HCT116 (cell line): Measurements from ENCODE around the gene ACVRL1. TPM values are rescaled to one million over a fixed set of nuclear protein-coding genes. Genes with fewer than 3 reads are reported as not detected.

Source experiments
- ATAC-seq: fragments of 200-7000 bp; cut with Tn5 transposase; 2 replicates; pipeline ENCODE4 v1.9.1; 2020; ENCODE audit warnings: mild to moderate bottlenecking, moderate library complexity
- BruUV-seq: library from RNA; stranded (reverse); fragments of 400-500 nt; replicated peaks from 2 replicates; lab custom pipeline; 2021; lab: Mats Ljungman, UMichigan
- CTCF ChIA-PET: fragments of 300-600 bp; sonication (Branson Sonifier 250); formaldehyde crosslinking; loops from one replicate; lab custom pipeline; 2021; ENCODE audit warnings: antibody characterized with exemption; lab: Charles Lee
- POLR2A ChIA-PET: fragments of 300-600, 350-600 bp; sonication (Branson Sonifier 250); formaldehyde crosslinking; loops from one replicate; lab custom pipeline; 2021; ENCODE audit warnings: antibody characterized with exemption; lab: Charles Lee
- RAD21 ChIA-PET, 2 experiments: fragments of 300-600 bp; sonication (Branson Sonifier 250); formaldehyde crosslinking; loops; one replicate each; lab custom pipeline; 2023; ENCODE audit warnings: low total read pairs in 2 of 2; ENCODE audit not compliant: uncharacterized antibody in 2 of 2, unreplicated experiment in 2 of 2, low non-redundant PET in 1 of 2; lab: Charles Lee
- DNase-seq: peaks from one replicate; pipeline ENCODE4 v3.0.0-alpha.2; 2010; ENCODE audit warnings: low read depth, low spot score
- H2AFZ ChIP-seq: fragments of 200-600 bp; shearing (Covaris generic), sonication (generic); 2 replicates; pipeline ENCODE4 v1.6.1; 2017; ENCODE audit warnings: low read depth, mixed run types, mixed read lengths, antibody characterized with exemption, low read length; ENCODE audit not compliant: poor library complexity, severe bottlenecking
- H3K27ac ChIP-seq: 2 replicates; pipeline ENCODE4 v1.5.1; 2012; ENCODE audit warnings: low read depth, low read length
- H3K27me3 ChIP-seq: fragments of 200-600 bp; sonication (generic); 2 replicates; pipeline ENCODE4 v1.6.1; 2016; ENCODE audit warnings: mixed run types, low read length, mixed read lengths; ENCODE audit not compliant: insufficient read depth
- H3K36me3 ChIP-seq, 2 experiments: fragments of 200-500 bp in 1 of 2; fragments of 200-600 bp in 1 of 2; sonication (Bioruptor generic) in 1 of 2; sonication (generic) in 1 of 2; 2 replicates each; pipeline versions ENCODE4 v1.5.1 to v1.6.1; 2014 to 2016; ENCODE audit warnings: low read length in 2 of 2, inconsistent platforms in 1 of 2, mixed read lengths in 1 of 2, mixed run types in 1 of 2; ENCODE audit not compliant: insufficient read depth in 2 of 2, control insufficient read depth in 1 of 2
- H3K4me1 ChIP-seq, 2 experiments: fragments of 200-600 bp in 1 of 2; sonication (generic) in 1 of 2; 2 replicates each; pipeline versions ENCODE4 v1.5.1 to v1.6.1; 2012 to 2017; ENCODE audit warnings: low read length in 2 of 2, inconsistent platforms in 1 of 2, mild to moderate bottlenecking in 1 of 2, mixed read lengths in 1 of 2, mixed run types in 1 of 2, moderate library complexity in 1 of 2; ENCODE audit not compliant: insufficient read depth in 2 of 2, control insufficient read depth in 1 of 2
- H3K4me2 ChIP-seq: fragments of 200-600 bp; sonication (generic); 2 replicates; pipeline ENCODE4 v1.6.1; 2017; ENCODE audit warnings: mixed run types, low read length, mixed read lengths
- H3K4me3 ChIP-seq, 2 experiments: fragments of 200-600 bp in 1 of 2; sonication (generic) in 1 of 2; replicated peaks in 1 of 2; 2 replicates each; pipeline ENCODE4 v1.5.1; 2011 to 2016; ENCODE audit warnings: low read length in 2 of 2, control low read depth in 1 of 2, low read depth in 1 of 2, mild to moderate bottlenecking in 1 of 2, mixed read lengths in 1 of 2, mixed run types in 1 of 2
- H3K79me2 ChIP-seq: fragments of 200-600 bp; sonication (generic); 2 replicates; pipeline ENCODE4 v1.6.1; 2017; ENCODE audit warnings: mild to moderate bottlenecking, mixed run types, low read length, moderate library complexity, mixed read lengths; ENCODE audit not compliant: insufficient read depth
- H3K9ac ChIP-seq: fragments of 200-600 bp; sonication (generic); 2 replicates; pipeline ENCODE4 v1.6.1; 2016; ENCODE audit warnings: low read length, mixed read lengths
- H3K9me2 ChIP-seq: fragments of 200-600 bp; sonication (generic), shearing (Covaris generic); 2 replicates; pipeline ENCODE4 v1.6.1; 2017; ENCODE audit warnings: mixed run types, mild to moderate bottlenecking, moderate library complexity; ENCODE audit not compliant: insufficient read depth
- H3K9me3 ChIP-seq, 2 experiments: fragments of 200-500 bp in 1 of 2; fragments of 200-600 bp in 1 of 2; sonication (Bioruptor generic) in 1 of 2; sonication (generic) in 1 of 2; 2 replicates each; pipeline ENCODE4 v1.6.1; 2014 to 2017; ENCODE audit warnings: low read length in 2 of 2, mixed read lengths in 2 of 2, inconsistent platforms in 1 of 2, low read depth in 1 of 2, mild to moderate bottlenecking in 1 of 2, mixed run types in 1 of 2, moderate library complexity in 1 of 2; ENCODE audit not compliant: control insufficient read depth in 1 of 2, insufficient read depth in 1 of 2
- H4K20me1 ChIP-seq: fragments of 200-600 bp; sonication (generic), shearing (Covaris generic); 2 replicates; pipeline ENCODE4 v1.6.1; 2017; ENCODE audit warnings: mixed run types, mild to moderate bottlenecking, moderate library complexity; ENCODE audit not compliant: insufficient read depth
- ATF3 ChIP-seq: IDR thresholded peaks from 2 replicates; pipeline ENCODE4 v1.6.1; 2012
- CBX3 ChIP-seq: IDR thresholded peaks from 2 replicates; pipeline ENCODE4 v1.6.1; 2012; ENCODE audit warnings: low read depth
- CEBPB ChIP-seq: IDR thresholded peaks from 2 replicates; pipeline ENCODE4 v1.6.1; 2012; ENCODE audit warnings: low read depth
- CTCF ChIP-seq, 3 experiments: fragments of 200-600 bp in 1 of 3; sonication (generic) in 1 of 3; IDR thresholded peaks in 2 of 3; conservative IDR thresholded peaks in 1 of 3; 2 replicates each; pipeline ENCODE4 v1.5.1; 2012 to 2017; ENCODE audit warnings: low read depth in 2 of 3, low read length in 2 of 3, antibody characterized with exemption in 1 of 3, borderline replicate concordance in 1 of 3, control low read depth in 1 of 3, mild to moderate bottlenecking in 1 of 3, mixed read lengths in 1 of 3, mixed run types in 1 of 3, moderate library complexity in 1 of 3; ENCODE audit not compliant: insufficient read depth in 1 of 3
- ELF1 ChIP-seq: IDR thresholded peaks from 2 replicates; pipeline ENCODE4 v1.6.1; 2012; ENCODE audit warnings: low read depth, borderline replicate concordance
- EZH2phosphoT487 ChIP-seq: fragments of 200-600 bp; IDR thresholded peaks from 2 replicates; pipeline ENCODE4 v1.6.1; 2018; ENCODE audit warnings: antibody characterized with exemption, borderline replicate concordance
- FOSL1 ChIP-seq: IDR thresholded peaks from 2 replicates; pipeline ENCODE4 v1.6.1; 2012; ENCODE audit warnings: low read depth
- POLR2A ChIP-seq: IDR thresholded peaks from 2 replicates; pipeline ENCODE4 v1.7.0; 2011; ENCODE audit warnings: borderline replicate concordance; ENCODE audit not compliant: insufficient read depth, insufficient read length; ENCODE audit errors: extremely low read depth
- POLR2AphosphoS5 ChIP-seq: IDR thresholded peaks from 2 replicates; pipeline ENCODE4 v1.6.1; 2011; ENCODE audit warnings: mild to moderate bottlenecking, low read depth, low read length, moderate library complexity
- RAD21 ChIP-seq: IDR thresholded peaks from 2 replicates; pipeline ENCODE4 v1.6.1; 2012; ENCODE audit warnings: low read depth, mild to moderate bottlenecking
- SIN3A ChIP-seq: IDR thresholded peaks from 2 replicates; pipeline ENCODE4 v1.6.1; 2012; ENCODE audit warnings: low read depth
- SRF ChIP-seq: IDR thresholded peaks from 2 replicates; pipeline ENCODE4 v1.6.1; 2012; ENCODE audit warnings: low read depth
- ZBTB33 ChIP-seq: IDR thresholded peaks from 2 replicates; pipeline ENCODE4 v1.6.1; 2011; ENCODE audit warnings: mild to moderate bottlenecking, low read length, moderate library complexity; ENCODE audit not compliant: insufficient replicate concordance; ENCODE audit errors: extremely low read depth
- intact Hi-C: fragments of 100-400 bp; cut with micrococcal nuclease; formaldehyde crosslinking; loops from 2 replicates; pipeline ENCODE4 v1.10.0; 2022
- total RNA-seq: library from RNA; stranded (reverse); gene quantifications from one replicate; pipeline ENCODE4 v1.2.1, GENCODE V29; 2021; ENCODE audit not compliant: unreplicated experiment
- TF ChIP-seq, protein P1 (sequence below): IDR thresholded peaks from 2 replicates; pipeline ENCODE4 v1.6.1; 2012; ENCODE audit warnings: low read depth

Gene ACVRL1
- total RNA-seq, 1 experiment from 2014 or later, result 2.5 TPM

GRCh38 chr12:51869496-51869865 lies 37.8 kb upstream of the ACVRL1 start:
- Histone ChIP-seq H3K4me1 (peaks cover 0 to 6% of the 10 kb centered on the region in 2 experiments; a peak in 1 of 4 replicates), H3K27ac (no peak overlapping the region), H3K36me3 (no peaks in the 10 kb centered on the region), H3K9me3 (no peaks in the 10 kb centered on the region), H3K9me2 (no peaks in the 10 kb centered on the region), H3K9ac (no peak overlapping the region), H3K4me3 (no peak overlapping the region), H4K20me1 (no peaks in the 10 kb centered on the region), H2AFZ (no peak overlapping the region), H3K4me2 (no peak overlapping the region), H3K79me2 (no peaks in the 10 kb centered on the region), H3K27me3 (no peaks in the 10 kb centered on the region)
- ChIA-PET CTCF (interaction anchor here (2.1 kb wide), 1 partner anchor 448 kb away, joined by 5 read pairs; no protein-coding TSS in a partner anchor), POLR2A (no interaction called here), RAD21 (no interaction called here)
- no peak for TF ChIP-seq RAD21
- TF ChIP-seq EZH2phosphoT487, result no peak
- TF ChIP-seq POLR2A, result no peak
- intact Hi-C loops, result no loop called here
- DNase-seq, result no peak
- ATAC-seq, result no peak
- no TSS peak for BruUV-seq

GRCh38 chr12:51869931-51870330 lies 37.4 kb upstream of the ACVRL1 start:
- Histone ChIP-seq H3K9me2 (no peaks in the 10 kb centered on the region), H3K9ac (no peak overlapping the region), H3K4me2 (no peak overlapping the region), H2AFZ (no peak overlapping the region), H3K27me3 (no peaks in the 10 kb centered on the region), H3K9me3 (no peaks in the 10 kb centered on the region), H4K20me1 (no peaks in the 10 kb centered on the region), H3K36me3 (no peaks in the 10 kb centered on the region), H3K79me2 (no peaks in the 10 kb centered on the region), H3K27ac (no peak overlapping the region), H3K4me1 (peaks cover 0 to 6% of the 10 kb centered on the region in 2 experiments; a peak in 1 of 4 replicates), H3K4me3 (no peak overlapping the region)
- no TSS peak for BruUV-seq
- RAD21 ChIA-PET, result no interaction called here
- intact Hi-C loops, result no loop called here
- DNase-seq, result no peak
- no peak for ATAC-seq
- CTCF ChIA-PET, result interaction anchor here (2.1 kb wide), 1 partner anchor 449 kb away, joined by 5 read pairs; no protein-coding TSS in a partner anchor
- POLR2A ChIA-PET, result no interaction called here
- TF ChIP-seq CTCF (IDR thresholded peaks at IDR 0.05 in 2 of 3, conservative IDR thresholded peaks at IDR 0.05 in 1 of 3; ENCODE audit: borderline replicate concordance in 1 of 3, insufficient read depth in 1 of 3, low read depth in 2 of 3, low read length in 2 of 3), result no peak
- TF ChIP-seq FOSL1, result no peak
- no peak for TF ChIP-seq SRF
- no peak for TF ChIP-seq ZBTB33
- TF ChIP-seq, protein P1, sequence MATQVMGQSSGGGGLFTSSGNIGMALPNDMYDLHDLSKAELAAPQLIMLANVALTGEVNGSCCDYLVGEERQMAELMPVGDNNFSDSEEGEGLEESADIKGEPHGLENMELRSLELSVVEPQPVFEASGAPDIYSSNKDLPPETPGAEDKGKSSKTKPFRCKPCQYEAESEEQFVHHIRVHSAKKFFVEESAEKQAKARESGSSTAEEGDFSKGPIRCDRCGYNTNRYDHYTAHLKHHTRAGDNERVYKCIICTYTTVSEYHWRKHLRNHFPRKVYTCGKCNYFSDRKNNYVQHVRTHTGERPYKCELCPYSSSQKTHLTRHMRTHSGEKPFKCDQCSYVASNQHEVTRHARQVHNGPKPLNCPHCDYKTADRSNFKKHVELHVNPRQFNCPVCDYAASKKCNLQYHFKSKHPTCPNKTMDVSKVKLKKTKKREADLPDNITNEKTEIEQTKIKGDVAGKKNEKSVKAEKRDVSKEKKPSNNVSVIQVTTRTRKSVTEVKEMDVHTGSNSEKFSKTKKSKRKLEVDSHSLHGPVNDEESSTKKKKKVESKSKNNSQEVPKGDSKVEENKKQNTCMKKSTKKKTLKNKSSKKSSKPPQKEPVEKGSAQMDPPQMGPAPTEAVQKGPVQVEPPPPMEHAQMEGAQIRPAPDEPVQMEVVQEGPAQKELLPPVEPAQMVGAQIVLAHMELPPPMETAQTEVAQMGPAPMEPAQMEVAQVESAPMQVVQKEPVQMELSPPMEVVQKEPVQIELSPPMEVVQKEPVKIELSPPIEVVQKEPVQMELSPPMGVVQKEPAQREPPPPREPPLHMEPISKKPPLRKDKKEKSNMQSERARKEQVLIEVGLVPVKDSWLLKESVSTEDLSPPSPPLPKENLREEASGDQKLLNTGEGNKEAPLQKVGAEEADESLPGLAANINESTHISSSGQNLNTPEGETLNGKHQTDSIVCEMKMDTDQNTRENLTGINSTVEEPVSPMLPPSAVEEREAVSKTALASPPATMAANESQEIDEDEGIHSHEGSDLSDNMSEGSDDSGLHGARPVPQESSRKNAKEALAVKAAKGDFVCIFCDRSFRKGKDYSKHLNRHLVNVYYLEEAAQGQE, result no peak
- TF ChIP-seq SIN3A, result no peak
- TF ChIP-seq POLR2AphosphoS5, result no peak
- no peak for TF ChIP-seq CBX3
- no peak for TF ChIP-seq CEBPB
- no peak for TF ChIP-seq ELF1
- TF ChIP-seq RAD21, result no peak
- no peak for TF ChIP-seq ATF3
